ENCODE data around the gene SIRT5. TPM values are rescaled to one million over a fixed set of nuclear protein-coding genes. Genes with fewer than 3 reads are reported as not detected.

The SIRT5 gene
- 10 to 100 TPM in 1 of 2 experiments, 1 to 10 TPM in 1; 8.2 to 10.7 TPM for total RNA-seq
- polyA plus RNA-seq, result 9.7 TPM

GRCh38 chr6:13574571-13575376 is at the start of gene SIRT5:
SIRT5 (plus strand) TSS chr6:13574601; CDS start chr6:13584111, 9,510 bp downstream.
- peaks cover 10% of the 10 kb centered on the region for H3K4me1 ChIP-seq (ENCODE audit: insufficient read depth, low read length)
- CTCF ChIA-PET, result interaction anchor here (0.6 to 6.6 kb wide), 50 partner anchors 8 to 334 kb away, joined by 3 to 94 read pairs (median 4); partner anchors contain the start of genes GFOD1, NOL7, RANBP9 and TBC1D7
- no peaks in the 10 kb centered on the region for H3K36me3 ChIP-seq (ENCODE audit: insufficient read depth, low read length)
- Mint-ChIP-seq H3K9me3 (no peaks in the 10 kb centered on the region), H3K4me3 (peak within 1 kb of the TSS; percentile 90 to 97 (median 94)), H3K27me3 (no peaks in the 10 kb centered on the region), H3K27ac (peak within 1 kb of the TSS; percentile 92 to 99 (median 96)), H3K36me3 (peaks cover 2 to 14% (median 5%) of the 10 kb centered on the region in 3 donors), H3K4me1 (peaks cover 21 to 31% (median 29%) of the 10 kb centered on the region in 3 donors)
- POLR2A ChIA-PET, result interaction anchor here (0.6 to 2.5 kb wide), 15 partner anchors 13 to 500 kb away, joined by 3 to 38 read pairs (median 4); partner anchors contain the start of genes GFOD1, NOL7, RANBP9 and TBC1D7
- H3K4me3 ChIP-seq (ENCODE audit: low read length), result peak within 1 kb of the TSS; percentile 95
- no peaks in the 10 kb centered on the region for H3K9me3 ChIP-seq (ENCODE audit: low read length)
- H3K27ac ChIP-seq (ENCODE audit: low read depth, low read length), result peak within 1 kb of the TSS; percentile 83
- H3K27me3 ChIP-seq (ENCODE audit: insufficient read depth, low read length, poor library complexity, severe bottlenecking), result no peaks in the 10 kb centered on the region
- DNase-seq, result peak; percentile 64 to 84 (median 73)

- Histone ChIP-seq H3K4me1 (ENCODE audit: insufficient read depth, low read length) (peaks cover 14% of the 10 kb centered on the region), H3K27ac (ENCODE audit: low read depth, low read length) (no peak overlapping the region), H3K9me3 (ENCODE audit: low read length) (no peaks in the 10 kb centered on the region), H3K27me3 (ENCODE audit: insufficient read depth, low read length, poor library complexity, severe bottlenecking) (no peaks in the 10 kb centered on the region), H3K4me3 (ENCODE audit: low read length) (no peak overlapping the region), H3K36me3 (ENCODE audit: insufficient read depth, low read length) (no peaks in the 10 kb centered on the region)
- H3K36me3 Mint-ChIP-seq, result no peaks in the 10 kb centered on the region
- H3K27me3 Mint-ChIP-seq, result peaks cover 6% of the 10 kb centered on the region in 2 donors
- no peak overlapping the region for H3K27ac Mint-ChIP-seq
- DNase-seq, result no peak
- POLR2A ChIA-PET, result no interaction called here
- no peaks in the 10 kb centered on the region for H3K9me3 Mint-ChIP-seq
- H3K4me3 Mint-ChIP-seq, result no peak overlapping the region
- CTCF ChIA-PET, result no interaction called here
- peaks cover 5 to 6% (median 6%) of the 10 kb centered on the region in 3 donors for H3K4me1 Mint-ChIP-seq
These were observed 49.4 kb upstream of the SIRT5 start for GRCh38 chr6:13524801-13525508.

GRCh38 chr6:13526357-13526726 is 48.1 kb upstream of the SIRT5 start:
- Mint-ChIP-seq H3K9me3 (no peaks in the 10 kb centered on the region), H3K36me3 (no peaks in the 10 kb centered on the region), H3K4me3 (no peak overlapping the region), H3K4me1 (peaks cover 5 to 6% (median 6%) of the 10 kb centered on the region in 3 donors), H3K27me3 (peaks cover 3 to 6% of the 10 kb centered on the region in 2 donors), H3K27ac (peak overlapping the region in 1 of 8 donors; percentile 73)
- DNase-seq, result no peak
- Histone ChIP-seq H3K9me3 (ENCODE audit: low read length) (no peaks in the 10 kb centered on the region), H3K27ac (ENCODE audit: low read depth, low read length) (no peak overlapping the region), H3K4me3 (ENCODE audit: low read length) (no peak overlapping the region), H3K27me3 (ENCODE audit: insufficient read depth, low read length, poor library complexity, severe bottlenecking) (no peaks in the 10 kb centered on the region), H3K36me3 (ENCODE audit: insufficient read depth, low read length) (no peaks in the 10 kb centered on the region), H3K4me1 (ENCODE audit: insufficient read depth, low read length) (peaks cover 14% of the 10 kb centered on the region)
- ChIA-PET CTCF (interaction anchor here (1.5 kb wide), 1 partner anchor 189 kb away, joined by 3 read pairs; no protein-coding TSS in a partner anchor), POLR2A (interaction anchor here (0.8 kb wide), 1 partner anchor 48 kb away, joined by 4 read pairs; the partner anchor contains the start of gene SIRT5)

- H3K4me3 Mint-ChIP-seq, result peak overlapping the region in 1 of 7 donors; percentile 39
- Histone ChIP-seq H3K36me3 (ENCODE audit: insufficient read depth, low read length) (no peaks in the 10 kb centered on the region), H3K4me1 (ENCODE audit: insufficient read depth, low read length) (peaks cover 14% of the 10 kb centered on the region), H3K27me3 (ENCODE audit: insufficient read depth, low read length, poor library complexity, severe bottlenecking) (no peaks in the 10 kb centered on the region), H3K9me3 (ENCODE audit: low read length) (no peaks in the 10 kb centered on the region), H3K4me3 (ENCODE audit: low read length) (no peak overlapping the region), H3K27ac (ENCODE audit: low read depth, low read length) (no peak overlapping the region)
- no peaks in the 10 kb centered on the region for H3K36me3 Mint-ChIP-seq
- H3K27ac Mint-ChIP-seq, result peak overlapping the region in 1 of 8 donors; percentile 73
- peak in 2 of 5 donors; percentile 21 to 65 for DNase-seq
- H3K9me3 Mint-ChIP-seq, result no peaks in the 10 kb centered on the region
- POLR2A ChIA-PET, result interaction anchor here (0.8 kb wide), 1 partner anchor 47 kb away, joined by 4 read pairs; the partner anchor contains the start of gene SIRT5
- peaks cover 3 to 6% of the 10 kb centered on the region in 2 donors for H3K27me3 Mint-ChIP-seq
- peaks cover 5 to 6% (median 6%) of the 10 kb centered on the region in 3 donors for H3K4me1 Mint-ChIP-seq
- CTCF ChIA-PET, result interaction anchor here (1.5 kb wide), 1 partner anchor 190 kb away, joined by 3 read pairs; no protein-coding TSS in a partner anchor
These were observed 47.4 kb upstream of the SIRT5 start for GRCh38 chr6:13526727-13527670.

GRCh38 chr6:13527671-13528056 is 46.7 kb upstream of the SIRT5 start:
- no peaks in the 10 kb centered on the region for H3K36me3 Mint-ChIP-seq
- no peak for DNase-seq
- no peak overlapping the region for H3K27ac ChIP-seq (ENCODE audit: low read depth, low read length)
- H3K27me3 ChIP-seq (ENCODE audit: insufficient read depth, low read length, poor library complexity, severe bottlenecking), result no peaks in the 10 kb centered on the region
- H3K9me3 Mint-ChIP-seq, result no peaks in the 10 kb centered on the region
- H3K27ac Mint-ChIP-seq, result no peak overlapping the region
- H3K4me1 ChIP-seq (ENCODE audit: insufficient read depth, low read length), result peaks cover 14% of the 10 kb centered on the region
- H3K4me1 Mint-ChIP-seq, result peaks cover 5 to 6% (median 6%) of the 10 kb centered on the region in 3 donors
- peaks cover 2 to 6% of the 10 kb centered on the region in 2 donors for H3K27me3 Mint-ChIP-seq
- H3K36me3 ChIP-seq (ENCODE audit: insufficient read depth, low read length), result no peaks in the 10 kb centered on the region
- H3K4me3 Mint-ChIP-seq, result no peak overlapping the region
- no peaks in the 10 kb centered on the region for H3K9me3 ChIP-seq (ENCODE audit: low read length)
- ChIA-PET POLR2A (no interaction called here), CTCF (no interaction called here)
- H3K4me3 ChIP-seq (ENCODE audit: low read length), result no peak overlapping the region

GRCh38 chr6:13528232-13528631 is 46.2 kb upstream of the SIRT5 start:
- ChIA-PET CTCF (no interaction called here), POLR2A (no interaction called here)
- H3K4me1 ChIP-seq (ENCODE audit: insufficient read depth, low read length), result peaks cover 14% of the 10 kb centered on the region
- no peak overlapping the region for H3K27ac ChIP-seq (ENCODE audit: low read depth, low read length)
- Mint-ChIP-seq H3K4me3 (no peak overlapping the region), H3K9me3 (no peaks in the 10 kb centered on the region), H3K36me3 (no peaks in the 10 kb centered on the region), H3K27me3 (peaks cover 0 to 6% of the 10 kb centered on the region in 2 donors), H3K27ac (peak overlapping the region in 1 of 8 donors; percentile 66), H3K4me1 (peaks cover 5 to 6% (median 6%) of the 10 kb centered on the region in 3 donors)
- DNase-seq, result no peak
- no peak overlapping the region for H3K4me3 ChIP-seq (ENCODE audit: low read length)
- no peaks in the 10 kb centered on the region for H3K9me3 ChIP-seq (ENCODE audit: low read length)
- no peaks in the 10 kb centered on the region for H3K27me3 ChIP-seq (ENCODE audit: insufficient read depth, low read length, poor library complexity, severe bottlenecking)
- no peaks in the 10 kb centered on the region for H3K36me3 ChIP-seq (ENCODE audit: insufficient read depth, low read length)

- Histone ChIP-seq H3K36me3 (ENCODE audit: insufficient read depth, low read length) (no peaks in the 10 kb centered on the region), H3K9me3 (ENCODE audit: low read length) (no peaks in the 10 kb centered on the region), H3K4me3 (ENCODE audit: low read length) (no peak overlapping the region), H3K27ac (ENCODE audit: low read depth, low read length) (no peak overlapping the region), H3K27me3 (ENCODE audit: insufficient read depth, low read length, poor library complexity, severe bottlenecking) (no peaks in the 10 kb centered on the region), H3K4me1 (ENCODE audit: insufficient read depth, low read length) (peaks cover 14% of the 10 kb centered on the region)
- Mint-ChIP-seq H3K9me3 (no peaks in the 10 kb centered on the region), H3K4me1 (peaks cover 5 to 6% (median 6%) of the 10 kb centered on the region in 3 donors), H3K27ac (peak overlapping the region in 1 of 8 donors; percentile 72), H3K36me3 (no peaks in the 10 kb centered on the region), H3K4me3 (no peak overlapping the region), H3K27me3 (peaks cover 0 to 4% of the 10 kb centered on the region in 2 donors)
- POLR2A ChIA-PET, result no interaction called here
- CTCF ChIA-PET, result no interaction called here
- no peak for DNase-seq
These were observed 45.5 kb upstream of the SIRT5 start for GRCh38 chr6:13528777-13529343.
